ENCODE data around the gene MBNL2. TPM values are rescaled to one million over a fixed set of nuclear protein-coding genes. Genes with fewer than 3 reads are reported as not detected.

The MBNL2 gene
- total and polyA plus RNA-seq, 10 of the 15 experiments (the other 5 are each of a cell fraction or from before 2014, with no cell fraction given) = 1.6 to 9.7 (median 6.7) TPM

GRCh38 chr13:97240788-97241734 lies 18.9 kb downstream of the MBNL2 start (continued):
- TF ChIP-seq, protein P1, sequence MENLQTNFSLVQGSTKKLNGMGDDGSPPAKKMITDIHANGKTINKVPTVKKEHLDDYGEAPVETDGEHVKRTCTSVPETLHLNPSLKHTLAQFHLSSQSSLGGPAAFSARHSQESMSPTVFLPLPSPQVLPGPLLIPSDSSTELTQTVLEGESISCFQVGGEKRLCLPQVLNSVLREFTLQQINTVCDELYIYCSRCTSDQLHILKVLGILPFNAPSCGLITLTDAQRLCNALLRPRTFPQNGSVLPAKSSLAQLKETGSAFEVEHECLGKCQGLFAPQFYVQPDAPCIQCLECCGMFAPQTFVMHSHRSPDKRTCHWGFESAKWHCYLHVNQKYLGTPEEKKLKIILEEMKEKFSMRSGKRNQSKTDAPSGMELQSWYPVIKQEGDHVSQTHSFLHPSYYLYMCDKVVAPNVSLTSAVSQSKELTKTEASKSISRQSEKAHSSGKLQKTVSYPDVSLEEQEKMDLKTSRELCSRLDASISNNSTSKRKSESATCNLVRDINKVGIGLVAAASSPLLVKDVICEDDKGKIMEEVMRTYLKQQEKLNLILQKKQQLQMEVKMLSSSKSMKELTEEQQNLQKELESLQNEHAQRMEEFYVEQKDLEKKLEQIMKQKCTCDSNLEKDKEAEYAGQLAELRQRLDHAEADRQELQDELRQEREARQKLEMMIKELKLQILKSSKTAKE (IDR thresholded peaks at IDR 0.05; ENCODE audit: low read depth, poor library complexity, severe bottlenecking) = no peak
- TF ChIP-seq CBFB (IDR thresholded peaks at IDR 0.05; ENCODE audit: low read depth) (no peak), SIX5 (IDR thresholded peaks at IDR 0.05; ENCODE audit: low read depth, low read length, severe bottlenecking) (no peak), SP1 (IDR thresholded peaks at IDR 0.05; ENCODE audit: low read depth, low read length) (no peak), NFIC (IDR thresholded peaks at IDR 0.05; ENCODE audit: low read depth, low read length) (no peak), SREBF2 (IDR thresholded peaks at IDR 0.05; ENCODE audit: low read length) (no peak)
- TF ChIP-seq, protein P2, sequence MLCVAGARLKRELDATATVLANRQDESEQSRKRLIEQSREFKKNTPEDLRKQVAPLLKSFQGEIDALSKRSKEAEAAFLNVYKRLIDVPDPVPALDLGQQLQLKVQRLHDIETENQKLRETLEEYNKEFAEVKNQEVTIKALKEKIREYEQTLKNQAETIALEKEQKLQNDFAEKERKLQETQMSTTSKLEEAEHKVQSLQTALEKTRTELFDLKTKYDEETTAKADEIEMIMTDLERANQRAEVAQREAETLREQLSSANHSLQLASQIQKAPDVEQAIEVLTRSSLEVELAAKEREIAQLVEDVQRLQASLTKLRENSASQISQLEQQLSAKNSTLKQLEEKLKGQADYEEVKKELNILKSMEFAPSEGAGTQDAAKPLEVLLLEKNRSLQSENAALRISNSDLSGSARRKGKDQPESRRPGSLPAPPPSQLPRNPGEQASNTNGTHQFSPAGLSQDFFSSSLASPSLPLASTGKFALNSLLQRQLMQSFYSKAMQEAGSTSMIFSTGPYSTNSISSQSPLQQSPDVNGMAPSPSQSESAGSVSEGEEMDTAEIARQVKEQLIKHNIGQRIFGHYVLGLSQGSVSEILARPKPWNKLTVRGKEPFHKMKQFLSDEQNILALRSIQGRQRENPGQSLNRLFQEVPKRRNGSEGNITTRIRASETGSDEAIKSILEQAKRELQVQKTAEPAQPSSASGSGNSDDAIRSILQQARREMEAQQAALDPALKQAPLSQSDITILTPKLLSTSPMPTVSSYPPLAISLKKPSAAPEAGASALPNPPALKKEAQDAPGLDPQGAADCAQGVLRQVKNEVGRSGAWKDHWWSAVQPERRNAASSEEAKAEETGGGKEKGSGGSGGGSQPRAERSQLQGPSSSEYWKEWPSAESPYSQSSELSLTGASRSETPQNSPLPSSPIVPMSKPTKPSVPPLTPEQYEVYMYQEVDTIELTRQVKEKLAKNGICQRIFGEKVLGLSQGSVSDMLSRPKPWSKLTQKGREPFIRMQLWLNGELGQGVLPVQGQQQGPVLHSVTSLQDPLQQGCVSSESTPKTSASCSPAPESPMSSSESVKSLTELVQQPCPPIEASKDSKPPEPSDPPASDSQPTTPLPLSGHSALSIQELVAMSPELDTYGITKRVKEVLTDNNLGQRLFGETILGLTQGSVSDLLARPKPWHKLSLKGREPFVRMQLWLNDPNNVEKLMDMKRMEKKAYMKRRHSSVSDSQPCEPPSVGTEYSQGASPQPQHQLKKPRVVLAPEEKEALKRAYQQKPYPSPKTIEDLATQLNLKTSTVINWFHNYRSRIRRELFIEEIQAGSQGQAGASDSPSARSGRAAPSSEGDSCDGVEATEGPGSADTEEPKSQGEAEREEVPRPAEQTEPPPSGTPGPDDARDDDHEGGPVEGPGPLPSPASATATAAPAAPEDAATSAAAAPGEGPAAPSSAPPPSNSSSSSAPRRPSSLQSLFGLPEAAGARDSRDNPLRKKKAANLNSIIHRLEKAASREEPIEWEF (IDR thresholded peaks at IDR 0.05; ENCODE audit: insufficient replicate concordance, low read depth, low read length) = no peak
- TF ChIP-seq, protein P3, sequence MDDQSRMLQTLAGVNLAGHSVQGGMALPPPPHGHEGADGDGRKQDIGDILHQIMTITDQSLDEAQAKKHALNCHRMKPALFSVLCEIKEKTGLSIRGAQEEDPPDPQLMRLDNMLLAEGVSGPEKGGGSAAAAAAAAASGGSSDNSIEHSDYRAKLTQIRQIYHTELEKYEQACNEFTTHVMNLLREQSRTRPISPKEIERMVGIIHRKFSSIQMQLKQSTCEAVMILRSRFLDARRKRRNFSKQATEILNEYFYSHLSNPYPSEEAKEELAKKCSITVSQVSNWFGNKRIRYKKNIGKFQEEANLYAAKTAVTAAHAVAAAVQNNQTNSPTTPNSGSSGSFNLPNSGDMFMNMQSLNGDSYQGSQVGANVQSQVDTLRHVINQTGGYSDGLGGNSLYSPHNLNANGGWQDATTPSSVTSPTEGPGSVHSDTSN (IDR thresholded peaks at IDR 0.05; ENCODE audit: insufficient replicate concordance, low read depth, low read length) = no peak

All from GM12878 (cell line).